Activated CD4-positive, CD25-positive, alpha-beta regulatory T cell treated with anti-CD3 and anti-CD28 coated beads, Interleukin-2, amount 50 U/mL, for 16 hours (primary cell): ENCODE measurements around the gene MUC12.
"Not testable (repeated sequence)": the region's sequence is repeated elsewhere in the genome, so short reads cannot be mapped to it uniquely, and the experiment has no call there.

Source experiments
- DNase-seq: peaks from one replicate; pipeline ENCODE4 v3.0.0-alpha.2; 2020; ENCODE audit warnings: low read depth, low spot score

Gene MUC12

DNA sequence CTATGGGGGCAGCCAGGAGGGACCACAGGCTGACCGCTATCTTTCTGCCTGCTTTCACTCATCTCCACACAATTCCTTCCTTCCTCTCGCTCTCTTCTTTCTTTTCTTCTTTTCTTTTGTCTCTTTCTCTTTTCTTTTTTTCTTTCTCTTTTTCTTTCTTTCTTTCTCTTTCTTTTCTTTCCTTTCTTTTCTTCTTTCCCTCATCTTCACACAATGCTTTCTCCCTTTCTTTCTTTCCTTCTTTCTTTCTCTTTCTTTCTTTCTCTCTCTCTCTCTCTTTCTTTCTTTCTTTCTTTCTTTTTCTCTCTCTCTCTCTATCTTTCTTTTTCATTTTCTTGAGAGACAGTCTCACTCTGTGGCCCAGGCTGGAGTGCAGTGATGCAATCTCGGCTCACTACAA, 6.8 kb upstream of the MUC12 start:
- no peak for DNase-seq

DNA sequence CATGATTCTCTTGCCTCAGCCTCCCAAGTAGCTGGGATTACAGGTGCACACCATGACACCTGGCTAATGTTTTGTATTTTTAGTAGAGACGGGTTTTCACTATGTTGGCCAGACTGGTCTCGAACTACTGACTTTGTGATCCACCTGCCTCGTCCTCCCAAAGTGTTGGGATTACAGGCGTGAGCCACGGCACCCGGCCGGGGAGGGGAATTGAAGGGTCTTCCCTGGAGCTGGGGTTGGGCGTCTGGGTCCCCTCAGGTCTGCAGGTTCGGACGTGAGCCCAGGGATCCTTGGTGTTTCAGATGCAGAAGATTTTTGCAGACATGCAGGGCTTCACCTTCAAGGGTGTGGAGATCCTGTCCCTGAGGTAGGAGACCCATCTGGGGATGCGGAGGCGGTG, 6.0 kb upstream of the MUC12 start:
- no peak for DNase-seq

DNA sequence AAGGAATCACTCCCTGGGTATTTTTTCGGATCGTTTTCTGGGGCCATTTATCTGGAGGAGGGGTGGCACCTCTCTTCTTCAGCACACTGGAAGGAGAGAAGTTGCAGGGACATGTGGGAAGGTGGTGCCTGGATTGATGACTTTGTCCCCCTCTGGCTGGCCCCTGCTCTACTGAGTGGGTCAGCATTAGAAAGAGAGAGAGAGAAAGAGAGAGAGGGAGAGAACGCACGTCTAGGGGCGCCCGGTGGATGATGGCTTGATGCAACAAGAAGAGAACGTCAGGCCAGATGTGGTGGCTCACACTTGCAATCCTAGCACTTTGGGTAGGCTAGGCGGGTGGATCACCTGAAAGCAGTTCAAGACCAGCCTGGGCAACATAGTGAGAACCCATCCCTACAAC, 5.5 kb upstream of the MUC12 start:
- no peak for DNase-seq

DNA sequence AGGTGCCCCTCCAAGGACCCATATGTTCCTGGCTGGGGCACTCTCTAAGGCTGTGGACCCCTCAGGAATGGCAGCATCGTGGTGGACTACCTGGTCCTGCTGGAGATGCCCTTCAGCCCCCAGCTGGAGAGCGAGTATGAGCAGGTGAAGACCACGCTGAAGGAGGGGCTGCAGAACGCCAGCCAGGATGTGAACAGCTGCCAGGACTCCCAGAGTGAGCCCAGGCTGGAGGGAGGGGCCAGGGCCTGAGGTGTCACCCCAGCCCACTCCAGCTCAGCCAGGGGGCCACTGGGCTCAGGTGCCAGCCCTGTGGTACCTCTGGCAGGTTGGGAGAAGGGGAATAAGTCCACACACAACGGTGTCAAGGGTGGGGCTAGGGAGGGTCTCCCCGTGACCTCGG, 4.7 kb upstream of the MUC12 start:
- no peak for DNase-seq

DNA sequence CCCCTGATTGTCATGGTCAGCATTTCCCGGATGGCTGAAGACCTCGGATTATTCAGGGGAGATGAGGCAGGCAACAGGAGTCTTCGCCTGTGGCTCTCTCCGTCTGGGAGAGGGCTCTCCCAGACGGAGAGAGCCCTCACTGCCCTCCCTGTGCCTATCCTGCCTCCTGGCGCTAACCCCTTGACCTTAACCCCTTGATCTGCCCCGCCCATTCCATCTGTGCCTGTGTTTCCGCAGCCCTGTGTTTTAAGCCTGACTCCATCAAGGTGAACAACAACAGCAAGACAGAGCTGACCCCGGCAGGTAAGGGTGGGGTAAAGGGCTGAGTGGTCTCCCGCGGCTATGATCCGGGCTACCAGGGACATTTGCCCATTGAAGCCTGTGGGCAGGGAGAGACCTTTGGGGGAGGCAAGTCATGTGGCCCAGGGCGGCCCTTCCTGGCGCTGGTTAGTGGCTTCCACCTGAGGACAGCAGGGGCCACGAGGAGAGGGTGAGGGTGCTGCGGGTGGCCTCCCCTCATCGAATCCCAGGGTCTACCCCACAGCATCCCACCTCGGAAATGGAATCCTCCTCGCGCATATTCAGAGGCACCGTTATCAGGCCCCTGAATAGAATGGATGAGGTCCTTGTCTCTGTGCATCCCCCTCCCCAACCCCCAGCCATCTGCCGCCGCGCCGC, 4.2 kb upstream of the MUC12 start:
- DNase-seq: no peak

DNA sequence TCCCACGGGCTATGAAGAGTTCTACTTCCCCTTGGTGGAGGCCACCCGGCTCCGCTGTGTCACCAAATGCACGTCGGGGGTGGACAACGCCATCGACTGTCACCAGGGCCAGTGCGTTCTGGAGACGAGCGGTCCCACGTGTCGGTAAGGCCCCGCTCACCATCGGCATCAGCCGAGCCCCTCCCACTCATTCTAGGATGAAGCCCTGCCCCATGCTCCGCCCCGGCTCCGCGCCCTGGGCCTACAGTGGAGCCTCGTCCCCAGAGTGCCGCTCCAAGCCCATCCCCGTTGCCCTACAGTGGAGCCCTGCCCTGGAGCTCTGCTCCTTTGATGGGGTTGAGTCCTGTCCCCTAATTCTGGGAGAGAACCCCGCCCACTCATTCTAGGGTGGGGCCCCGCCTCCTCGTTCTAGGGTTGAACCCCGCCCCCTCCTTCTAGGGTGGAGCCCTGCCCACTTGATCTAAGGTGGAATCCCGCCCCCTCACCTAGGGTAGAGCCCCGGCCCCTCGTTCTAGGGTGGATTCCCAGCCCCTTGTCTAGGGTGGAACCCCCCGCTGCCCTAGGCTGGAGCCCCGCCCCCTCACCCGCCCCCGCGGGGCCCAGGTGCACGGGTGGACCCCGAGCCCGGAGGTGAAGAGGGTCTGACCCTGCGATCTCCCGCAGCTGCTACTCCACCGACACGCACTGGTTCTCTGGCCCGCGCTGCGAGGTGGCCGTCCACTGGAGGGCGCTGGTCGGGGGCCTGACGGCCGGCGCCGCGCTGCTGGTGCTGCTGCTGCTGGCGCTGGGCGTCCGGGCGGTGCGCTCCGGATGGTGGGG, 3.4 kb upstream of the MUC12 start:
- peak; percentile 39 for DNase-seq

DNA sequence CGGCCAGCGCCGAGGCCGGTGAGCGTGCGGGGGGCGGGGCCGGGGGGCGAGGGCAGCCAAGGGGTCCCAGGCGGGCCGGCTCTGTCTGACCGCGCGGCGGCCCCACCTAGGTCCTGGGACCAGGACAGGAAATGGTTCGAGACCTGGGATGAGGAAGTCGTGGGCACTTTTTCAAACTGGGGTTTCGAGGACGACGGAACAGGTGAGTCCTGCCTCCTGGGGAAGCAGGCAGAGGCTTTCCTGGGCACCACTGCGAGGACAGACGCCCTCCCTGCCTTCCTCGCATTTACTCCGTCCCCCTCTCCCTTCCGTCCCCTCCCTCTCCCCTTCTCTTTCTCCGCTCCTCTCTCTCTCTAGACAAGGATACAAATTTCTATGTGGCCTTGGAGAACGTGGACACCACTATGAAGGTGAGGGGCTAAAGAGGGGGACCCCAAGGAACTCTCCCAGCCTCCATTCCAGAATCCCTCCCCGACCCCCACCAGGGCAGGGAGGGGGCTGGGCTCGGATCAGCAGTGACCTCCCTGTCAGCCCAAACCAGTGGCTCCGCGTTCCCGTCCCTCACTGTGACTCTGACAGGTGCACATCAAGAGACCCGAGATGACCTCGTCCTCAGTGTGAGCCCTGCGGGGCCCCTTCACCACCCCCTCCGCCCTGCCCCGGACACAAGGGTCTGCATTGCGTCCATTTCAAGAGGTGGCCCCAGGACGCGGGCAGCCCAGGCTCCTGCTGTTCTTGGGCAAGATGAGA, 2.6 kb upstream of the MUC12 start:
- no peak for DNase-seq

DNA sequence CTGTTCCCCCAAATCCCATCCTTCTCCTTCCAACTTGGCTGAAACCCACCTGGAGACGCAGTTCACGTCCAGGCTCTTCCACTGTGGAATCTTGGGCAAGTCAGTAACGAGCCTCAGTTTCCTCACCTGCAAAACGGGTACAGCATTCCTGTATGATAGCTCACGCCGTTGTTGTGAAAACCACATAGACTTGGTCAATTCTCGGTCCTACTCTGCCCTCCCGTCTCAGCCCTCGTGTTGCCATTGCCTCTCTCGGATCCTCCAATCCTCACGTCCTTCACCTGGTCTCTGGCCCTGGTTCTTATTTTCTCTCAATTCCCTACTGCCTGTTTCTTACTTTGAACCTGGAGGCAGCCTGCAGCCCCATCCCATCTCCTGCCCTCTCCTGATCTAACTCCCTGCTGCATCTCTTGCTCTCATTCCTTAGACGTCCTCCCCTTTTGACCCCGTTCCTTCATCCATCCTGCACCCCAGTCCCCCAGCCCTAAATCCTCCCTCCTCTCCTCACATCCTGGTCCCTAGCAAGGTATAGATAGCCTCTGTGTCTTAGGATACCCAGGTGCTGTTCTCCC, 2.0 kb upstream of the MUC12 start:
- no peak for DNase-seq

DNA sequence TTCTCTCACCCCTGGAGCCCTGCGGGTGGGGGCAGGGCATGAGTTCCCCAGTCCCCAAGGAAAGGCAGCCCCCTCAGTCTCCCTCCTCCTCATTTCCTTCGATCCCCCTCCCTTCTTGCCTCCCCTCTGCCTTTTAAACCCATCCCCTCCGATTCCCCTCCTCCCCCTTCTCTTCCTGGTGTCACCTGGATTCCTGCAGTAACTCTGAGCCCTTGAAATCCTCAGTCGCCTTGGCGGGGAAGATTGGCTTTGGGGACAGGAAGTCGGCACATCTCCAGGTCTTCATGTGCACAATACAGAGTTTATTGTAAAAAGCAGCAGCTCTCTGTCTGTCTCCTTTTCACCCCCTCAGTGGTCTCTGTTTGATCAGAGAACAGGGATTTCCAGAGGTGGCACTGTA, 1.3 kb upstream of the MUC12 start:
- no peak for DNase-seq

DNA sequence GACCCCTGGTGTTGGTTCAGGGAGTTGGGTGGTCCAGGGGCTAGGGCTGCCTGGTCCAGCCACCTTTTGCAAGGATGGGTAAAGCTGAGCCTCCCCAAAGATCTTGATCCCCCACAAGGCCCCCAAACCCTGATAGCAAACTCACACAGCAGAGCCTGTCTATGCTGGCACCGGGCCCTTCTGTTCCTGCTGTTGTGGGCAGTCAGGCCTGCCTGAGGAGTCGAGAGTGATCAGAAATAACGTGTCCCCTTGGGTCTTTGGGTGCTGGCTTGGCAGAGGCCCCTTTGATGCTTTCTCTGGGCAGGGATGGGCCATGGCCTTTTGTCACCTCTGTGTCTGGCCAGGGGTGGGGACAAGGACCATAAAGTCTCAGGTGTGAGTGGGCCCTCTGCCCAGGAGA, 715 bp upstream of the MUC12 start:
- no peak for DNase-seq

DNA sequence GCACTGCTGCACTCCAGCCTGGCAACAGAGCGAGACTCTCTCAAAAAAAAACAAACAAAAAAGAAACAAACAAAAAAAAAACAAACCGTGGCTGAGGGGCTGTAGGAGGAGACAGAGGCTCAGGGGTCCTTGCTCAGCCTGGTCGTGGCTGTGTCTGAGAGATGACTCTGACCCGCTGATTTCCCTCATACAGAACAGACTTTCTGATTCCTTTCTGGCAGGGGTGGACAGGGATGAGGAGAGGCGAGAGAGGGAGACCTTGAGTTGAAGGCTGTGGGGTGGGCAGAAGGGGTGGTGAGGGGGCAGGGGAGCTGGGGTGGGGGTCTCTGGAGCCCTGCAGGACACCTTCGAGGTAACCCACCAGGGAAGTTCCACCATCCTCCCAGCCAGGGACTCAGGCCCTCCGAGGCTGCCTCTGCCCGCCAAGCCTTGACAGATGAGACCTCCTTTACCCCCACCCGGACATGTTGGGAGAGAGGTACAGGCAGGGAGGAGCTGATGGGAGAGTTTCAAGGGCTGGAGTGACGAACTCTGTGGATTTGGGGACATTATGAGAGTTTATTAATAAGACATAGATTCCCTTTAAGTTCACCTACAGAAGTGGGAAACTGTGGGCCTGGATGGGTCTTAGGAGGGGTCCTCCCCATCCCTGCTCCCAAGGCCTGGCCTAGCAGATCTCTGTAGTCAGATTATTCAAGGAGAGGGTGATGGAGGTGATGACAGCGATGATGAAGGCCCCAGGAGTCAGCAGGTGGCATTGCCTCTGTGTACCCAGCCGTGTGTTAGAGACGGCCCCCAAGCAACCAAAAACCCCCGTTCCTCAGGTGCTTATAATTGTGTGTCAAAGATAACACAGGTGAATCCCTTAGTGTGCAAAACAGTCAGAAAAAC, 2.0 kb downstream of the MUC12 start:
- DNase-seq: no peak

DNA sequence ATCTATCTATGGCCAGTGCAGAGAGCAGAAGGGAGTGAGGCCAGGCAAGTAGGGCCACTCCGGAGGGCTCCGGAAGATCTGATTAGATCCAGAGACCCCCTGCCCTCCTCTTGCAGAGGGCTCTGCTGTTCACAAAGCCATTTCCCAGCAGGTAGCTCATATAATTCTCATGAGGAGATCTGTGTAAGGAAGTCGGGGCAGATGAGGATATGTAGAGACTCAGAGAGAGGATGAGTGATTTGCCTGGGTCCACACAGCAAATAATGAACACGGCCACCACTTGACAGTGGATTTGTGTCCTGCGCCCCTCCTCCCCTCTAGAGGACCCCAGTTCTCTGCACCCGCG, 2.6 kb downstream of the MUC12 start:
- DNase-seq: no peak

DNA sequence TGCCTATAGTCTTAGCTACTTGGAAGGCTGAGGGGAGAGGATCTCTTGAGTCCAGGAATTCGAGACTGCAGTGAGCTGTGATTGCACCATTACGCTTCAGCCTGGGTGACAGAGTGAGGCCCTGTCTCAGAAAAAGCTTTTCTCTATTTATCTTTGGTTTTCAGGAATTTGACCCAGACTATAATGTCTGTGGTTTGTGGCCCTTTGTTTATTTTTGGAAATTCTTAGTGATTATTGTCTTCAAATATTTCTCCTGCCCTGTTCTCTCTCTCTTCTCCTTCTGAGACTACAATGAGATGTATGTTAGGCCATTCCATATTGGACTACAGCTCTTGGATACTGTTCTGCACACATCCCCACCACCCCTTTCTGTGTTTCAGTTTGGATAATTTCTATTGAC, 4.7 kb downstream of the MUC12 start:
- DNase-seq: no peak

DNA sequence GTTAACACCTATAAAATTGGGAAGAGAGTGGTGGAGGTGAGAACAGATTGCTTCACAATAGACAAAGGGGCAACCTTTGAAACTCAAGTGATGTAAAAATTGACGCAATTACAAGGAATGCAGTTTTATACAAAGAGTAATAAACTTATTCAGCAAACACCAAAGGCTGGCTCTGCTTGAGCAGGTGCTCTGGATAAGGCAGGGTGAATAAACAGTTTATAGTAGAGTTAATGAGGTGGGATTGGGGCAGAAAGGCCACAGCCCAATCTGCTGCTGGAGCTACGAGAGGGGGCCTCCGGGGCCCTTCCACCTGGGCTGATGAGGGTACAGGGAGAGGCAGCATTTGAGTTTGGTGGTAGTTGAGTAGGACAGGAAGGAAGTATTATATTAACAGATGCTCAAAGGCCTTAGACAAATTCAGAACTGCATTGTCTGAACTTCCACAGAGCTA, 6.0 kb downstream of the MUC12 start:
- DNase-seq: no peak

DNA sequence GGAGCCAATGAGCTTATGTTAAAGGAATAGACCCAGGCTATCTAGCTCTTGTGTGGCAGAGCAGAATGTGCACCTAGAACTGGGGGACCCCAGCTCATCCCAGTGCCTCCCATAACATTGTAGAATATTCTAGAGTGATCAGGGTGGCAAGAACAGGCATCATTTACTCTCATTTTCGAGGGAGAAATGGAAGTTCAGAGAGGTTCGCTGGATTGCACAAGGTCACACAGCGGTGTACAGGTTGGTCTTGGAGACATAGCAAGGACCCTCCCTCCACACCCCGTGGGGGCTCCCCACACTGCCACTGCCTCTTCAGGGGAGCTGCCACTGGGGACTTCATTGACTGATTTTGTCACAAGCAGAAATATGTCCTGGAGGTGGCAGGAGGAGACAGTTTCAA, 8.9 kb downstream of the MUC12 start:
- DNase-seq: no peak

DNA sequence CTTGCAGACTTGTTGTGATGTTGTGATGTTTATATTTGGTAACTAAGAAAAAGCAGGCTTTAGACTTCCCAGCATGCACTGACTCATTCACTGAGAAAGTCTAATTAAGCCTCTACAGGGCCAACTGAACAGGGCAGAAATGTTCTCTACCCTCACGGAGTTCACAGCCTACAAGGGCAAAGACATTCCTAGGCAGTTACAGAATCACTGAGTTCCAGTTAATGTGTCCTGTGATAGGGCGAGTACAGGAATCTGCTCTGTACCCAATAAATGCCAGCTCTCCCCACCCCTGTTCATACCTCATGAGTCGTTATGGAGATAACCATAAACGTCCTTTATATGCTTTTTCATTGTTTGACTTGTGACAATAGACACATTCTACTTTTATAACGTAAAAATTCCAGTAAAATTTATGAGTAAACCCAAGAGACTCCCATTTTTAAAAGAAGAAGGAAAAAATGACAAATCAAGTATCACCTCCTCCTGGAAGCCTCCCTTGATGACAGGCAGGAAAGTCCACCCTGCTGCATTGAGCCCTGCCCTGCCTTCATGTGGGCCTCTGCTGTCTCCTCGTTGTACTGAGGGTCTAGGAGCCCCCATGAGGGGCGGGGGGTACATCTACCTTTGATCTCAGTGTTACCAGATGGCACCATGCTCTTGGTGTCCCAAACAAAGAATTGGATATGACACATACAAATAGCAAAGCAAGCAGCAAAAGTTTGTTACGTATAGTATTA, 14.3 kb downstream of the MUC12 start:
- no peak for DNase-seq

DNA sequence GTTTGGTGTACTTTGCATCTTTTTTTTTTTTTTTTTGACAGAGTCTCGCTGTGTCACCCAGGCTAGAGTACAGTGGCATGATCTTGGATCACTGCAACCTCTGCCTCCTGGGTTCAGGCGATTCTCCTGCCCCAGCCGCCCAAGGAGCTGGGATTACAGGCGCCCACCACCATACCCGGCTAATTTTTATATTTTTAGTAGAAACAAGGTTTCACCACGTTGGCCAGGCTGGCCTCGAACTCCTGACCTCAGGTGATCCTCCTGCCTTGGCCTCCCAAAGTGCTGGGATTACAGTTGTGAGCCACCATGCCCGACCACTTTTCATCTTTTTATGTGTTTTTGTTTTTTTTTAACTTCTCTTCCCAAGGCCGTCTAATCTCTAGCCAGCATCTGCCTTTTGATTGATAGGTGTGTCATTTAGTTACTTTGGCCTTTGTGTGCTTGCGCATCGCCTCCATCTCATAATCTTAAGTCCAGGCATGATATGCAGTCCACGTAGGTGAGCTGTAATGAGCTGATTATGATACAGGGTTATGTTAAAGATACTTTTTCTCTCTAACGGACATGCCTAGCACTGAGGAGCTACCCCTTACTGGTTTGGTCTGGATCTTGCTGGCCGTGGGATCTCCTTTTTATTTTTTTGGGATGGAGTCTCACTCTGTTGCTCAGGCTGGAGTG, 15.0 kb downstream of the MUC12 start:
- DNase-seq: not testable (repeated sequence)

DNA sequence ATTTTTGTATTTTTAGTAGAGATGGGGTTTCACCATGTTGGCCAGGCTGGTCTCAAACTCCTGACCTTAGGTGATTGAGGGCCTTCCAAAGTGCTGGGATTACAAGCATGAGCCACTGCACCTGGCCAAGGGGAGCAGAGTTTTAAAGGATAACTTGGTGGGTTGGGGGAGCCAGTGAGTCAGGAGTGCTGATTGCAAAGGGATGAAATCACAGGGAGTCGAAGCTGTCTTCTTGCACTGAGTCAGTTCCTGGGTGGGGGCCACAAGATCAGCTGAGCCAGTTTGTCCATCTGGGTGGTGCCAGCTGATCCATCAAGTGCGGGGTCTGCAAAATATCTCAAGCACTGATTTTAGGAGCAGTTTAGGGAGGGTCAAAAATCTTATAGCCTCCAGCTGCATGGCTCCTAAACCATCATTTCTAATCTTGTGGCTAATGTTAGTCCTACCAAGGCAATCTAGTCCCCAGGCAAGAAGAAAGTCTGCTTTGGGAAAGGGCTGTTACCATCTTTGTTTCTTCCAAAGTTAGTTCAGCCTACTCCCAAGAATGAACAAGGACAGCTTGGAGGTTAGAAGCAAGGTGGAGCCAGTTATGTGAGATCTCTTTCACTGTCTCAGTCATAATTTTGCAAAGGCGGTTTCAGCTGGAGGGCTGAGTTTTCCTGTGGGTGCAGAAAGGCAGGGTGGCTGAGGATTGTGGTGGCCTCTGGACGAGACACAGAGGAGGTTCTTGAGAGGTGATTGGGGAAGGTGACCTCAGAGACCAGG, 15.8 kb downstream of the MUC12 start:
- not testable (repeated sequence) for DNase-seq

DNA sequence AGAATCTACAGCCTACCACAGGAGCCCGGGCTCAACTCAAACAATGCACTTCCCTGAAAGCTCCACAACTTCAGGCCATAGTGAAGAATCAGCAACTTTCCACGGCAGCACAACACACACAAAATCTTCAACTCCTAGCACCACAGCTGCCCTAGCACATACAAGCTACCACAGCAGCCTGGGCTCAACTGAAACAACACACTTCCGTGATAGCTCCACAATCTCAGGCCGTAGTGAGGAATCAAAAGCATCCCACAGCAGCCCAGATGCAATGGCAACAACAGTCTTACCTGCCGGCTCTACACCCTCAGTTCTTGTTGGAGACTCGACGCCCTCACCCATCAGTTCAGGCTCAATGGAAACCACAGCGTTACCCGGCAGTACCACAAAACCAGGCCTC, 22.3 kb downstream of the MUC12 start:
- no peak for DNase-seq
